Hepatocyte (in vitro differentiated cells): ENCODE results near the gene SUGCT. TPM values are rescaled to one million over a fixed set of nuclear protein-coding genes. Genes with fewer than 3 reads are reported as not detected.
"Not testable (repeated sequence)": the region's sequence is repeated elsewhere in the genome, so short reads cannot be mapped to it uniquely, and the experiment has no call there.

Source experiments
- DNase-seq: peaks from one replicate; pipeline ENCODE4 v3.0.0-alpha.2; 2016; ENCODE audit warnings: low spot score
- H2AFZ ChIP-seq: fragments of 200-600 bp; sonication (generic); 2 replicates; pipeline ENCODE4 v1.6.0; 2016; ENCODE audit warnings: antibody characterized with exemption, mild to moderate bottlenecking
- H3K27ac ChIP-seq: fragments of 200-600 bp; sonication (generic); 2 replicates; pipeline ENCODE4 v1.5.1; 2016; ENCODE audit warnings: mild to moderate bottlenecking
- H3K27me3 ChIP-seq: fragments of 200-600 bp; sonication (generic); 2 replicates; pipeline ENCODE4 v1.6.1; 2016
- H3K36me3 ChIP-seq: fragments of 200-600 bp; sonication (generic); replicated peaks from 2 replicates; pipeline ENCODE4 v1.5.1; 2016; ENCODE audit warnings: low read depth; ENCODE audit not compliant: insufficient read depth
- H3K4me1 ChIP-seq: fragments of 200-600 bp; sonication (generic); 2 replicates; pipeline ENCODE4 v1.5.1; 2016; ENCODE audit warnings: mild to moderate bottlenecking, moderate library complexity; ENCODE audit not compliant: insufficient read depth
- H3K4me2 ChIP-seq: fragments of 200-600 bp; sonication (generic); 2 replicates; pipeline ENCODE4 v1.6.0; 2016
- H3K4me3 ChIP-seq: fragments of 200-600 bp; sonication (generic); 2 replicates; pipeline ENCODE4 v1.5.1; 2016; ENCODE audit warnings: mild to moderate bottlenecking
- H3K79me2 ChIP-seq: fragments of 200-600 bp; sonication (generic); 2 replicates; pipeline ENCODE4 v1.6.0; 2017; ENCODE audit warnings: mild to moderate bottlenecking
- H3K9me2 ChIP-seq: fragments of 200-600 bp; sonication (generic); replicated peaks from 2 replicates; pipeline ENCODE4 v1.6.0; 2017; ENCODE audit warnings: mild to moderate bottlenecking; ENCODE audit not compliant: insufficient read depth
- H3K9me3 ChIP-seq: fragments of 200-600 bp; sonication (generic); 2 replicates; pipeline ENCODE4 v1.5.1; 2016; ENCODE audit warnings: low read depth, mild to moderate bottlenecking
- H4K20me1 ChIP-seq: fragments of 200-600 bp; sonication (generic); 2 replicates; pipeline ENCODE4 v1.6.0; 2016; ENCODE audit warnings: mild to moderate bottlenecking; ENCODE audit not compliant: insufficient read depth, poor library complexity, severe bottlenecking
- CTCF ChIP-seq: fragments of 200-600 bp; sonication (generic); IDR thresholded peaks from 2 replicates; pipeline ENCODE4 v1.5.1; 2016; ENCODE audit warnings: antibody characterized with exemption, mild to moderate bottlenecking; ENCODE audit not compliant: poor library complexity
- EZH2 ChIP-seq: fragments of 200-600 bp; sonication (generic); IDR thresholded peaks from 2 replicates; pipeline ENCODE4 v1.6.1; 2016; ENCODE audit warnings: antibody characterized with exemption, mild to moderate bottlenecking, borderline replicate concordance
- EZH2phosphoT487 ChIP-seq: fragments of 200-600 bp; sonication (generic); IDR thresholded peaks from one replicate; pipeline ENCODE4 v1.6.1; 2018; ENCODE audit warnings: antibody characterized with exemption, mild to moderate bottlenecking, low read depth, moderate library complexity; ENCODE audit not compliant: unreplicated experiment, severe bottlenecking
- WGBS: methylation state at CpG from one replicate; pipeline ENCODE4 v1.1.6; 2016; ENCODE audit warnings: low lambda C conversion rate; ENCODE audit errors: missing lambda C conversion rate; 5-methylcytosine and 5-hydroxymethylcytosine counted together
- polyA plus RNA-seq: library from polyadenylated mRNA; unstranded; fragments of >200 nt; fragmentation: Nextera tagmentation; extraction: Ambion mirVana; gene quantifications from 2 replicates; pipeline ENCODE4 v1.2.1, GENCODE V29; 2016
- total RNA-seq: library from RNA; depleted of rRNA; stranded (reverse); fragments of >200 nt; gene quantifications from 2 replicates; pipeline ENCODE4 v1.2.3, GENCODE V29; 2014

SUGCT gene
- total and polyA plus RNA-seq, 2 experiments from 2014 or later: 5.1 to 12.0 TPM

GRCh38 chr7:40213856-40214255, 79.1 kb downstream of the SUGCT start:
- no peaks in the 10 kb centered on the region for H4K20me1 ChIP-seq
- no peaks in the 10 kb centered on the region for H3K36me3 ChIP-seq
- WGBS: 95% methylated on average over 3 of the region's 3 CpGs
- no peak overlapping the region for H3K4me2 ChIP-seq
- no peak for DNase-seq
- no peak for TF ChIP-seq CTCF
- no peak for TF ChIP-seq EZH2
- no peak for TF ChIP-seq EZH2phosphoT487
- no peaks in the 10 kb centered on the region for H3K9me2 ChIP-seq
- H3K27me3 ChIP-seq: no peaks in the 10 kb centered on the region
- H3K4me3 ChIP-seq: no peak overlapping the region
- H2AFZ ChIP-seq: no peak overlapping the region
- H3K9me3 ChIP-seq: no peaks in the 10 kb centered on the region
- H3K79me2 ChIP-seq: no peaks in the 10 kb centered on the region
- H3K27ac ChIP-seq: no peak overlapping the region
- no peaks in the 10 kb centered on the region for H3K4me1 ChIP-seq

GRCh38 chr7:40218612-40219011, 83.8 kb downstream of the SUGCT start:
- not testable (repeated sequence) for H3K36me3 ChIP-seq, DNase-seq, H3K9me3 ChIP-seq, H2AFZ ChIP-seq, H3K79me2 ChIP-seq, H4K20me1 ChIP-seq, H3K9me2 ChIP-seq, H3K4me2 ChIP-seq, H3K27me3 ChIP-seq, H3K4me1 ChIP-seq, H3K4me3 ChIP-seq, H3K27ac ChIP-seq
- WGBS: 94% methylated on average over 7 of the region's 7 CpGs

- Histone ChIP-seq H3K4me2 (no peak overlapping the region), H3K27me3 (no peaks in the 10 kb centered on the region), H3K9me2 (no peaks in the 10 kb centered on the region), H2AFZ (no peak overlapping the region), H3K27ac (peak overlapping the region; percentile 51), H3K36me3 (no peaks in the 10 kb centered on the region), H3K4me1 (peaks cover 7% of the 10 kb centered on the region), H4K20me1 (no peaks in the 10 kb centered on the region), H3K9me3 (no peaks in the 10 kb centered on the region), H3K79me2 (no peaks in the 10 kb centered on the region), H3K4me3 (no peak overlapping the region)
- DNase-seq: no peak
- WGBS: 55% methylated on average over 2 of the region's 2 CpGs
- TF ChIP-seq CTCF: no peak
- no peak for TF ChIP-seq EZH2
- TF ChIP-seq EZH2phosphoT487: no peak
Measured at GRCh38 chr7:40219917-40220316, 85.1 kb downstream of the SUGCT start.

- Histone ChIP-seq H3K27me3 (no peaks in the 10 kb centered on the region), H3K9me3 (no peaks in the 10 kb centered on the region), H3K27ac (peak overlapping the region; percentile 51), H3K36me3 (no peaks in the 10 kb centered on the region), H4K20me1 (no peaks in the 10 kb centered on the region), H3K4me3 (no peak overlapping the region), H3K9me2 (no peaks in the 10 kb centered on the region), H3K79me2 (no peaks in the 10 kb centered on the region), H2AFZ (no peak overlapping the region), H3K4me2 (no peak overlapping the region), H3K4me1 (peaks cover 7% of the 10 kb centered on the region)
- no peak for TF ChIP-seq EZH2phosphoT487
- TF ChIP-seq EZH2: no peak
- no peak for TF ChIP-seq CTCF
- DNase-seq: no peak
Measured at GRCh38 chr7:40220421-40220911, 85.7 kb downstream of the SUGCT start.
